ENCODE data around the gene FAM156A.
"Not testable (repeated sequence)": the region's sequence is repeated elsewhere in the genome, so short reads cannot be mapped to it uniquely, and the experiment has no call there.

The FAM156A gene

DNA sequence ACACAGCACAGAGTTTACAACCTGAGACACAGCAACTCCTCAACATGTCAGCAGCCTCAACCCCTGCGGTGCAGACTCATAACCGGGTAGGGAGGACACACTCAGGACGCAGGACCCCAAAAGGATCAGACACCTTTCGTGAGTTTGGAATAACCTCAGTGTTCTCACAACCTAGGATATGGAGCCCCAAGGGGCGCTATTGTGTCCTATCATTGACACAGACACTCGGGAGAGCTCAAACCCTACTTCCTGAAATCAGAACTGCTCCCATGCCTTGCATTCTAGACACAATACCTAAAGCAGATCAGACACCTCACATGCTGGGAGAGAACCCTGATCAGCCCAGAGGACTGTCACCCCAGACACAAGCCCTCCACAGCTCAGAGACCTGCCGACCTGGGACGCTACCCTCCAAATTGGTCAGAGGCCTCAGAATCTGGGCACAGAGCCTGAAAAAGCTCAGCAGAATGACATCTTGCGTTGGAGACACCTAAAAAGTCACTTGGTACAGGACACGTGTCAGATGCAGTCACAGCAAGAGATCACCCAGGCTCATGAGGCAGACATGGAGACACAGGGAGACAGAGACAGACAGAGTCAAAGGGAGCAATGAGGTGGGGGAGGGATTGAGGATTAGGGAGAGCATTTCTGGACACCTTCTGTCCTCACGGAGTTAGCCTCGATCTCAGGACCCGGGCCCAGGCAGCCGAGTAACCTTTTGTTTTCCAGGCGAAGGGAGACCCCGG is 8.8 kb upstream of the FAM156A start:
- DNase-seq: not testable (repeated sequence)

DNA sequence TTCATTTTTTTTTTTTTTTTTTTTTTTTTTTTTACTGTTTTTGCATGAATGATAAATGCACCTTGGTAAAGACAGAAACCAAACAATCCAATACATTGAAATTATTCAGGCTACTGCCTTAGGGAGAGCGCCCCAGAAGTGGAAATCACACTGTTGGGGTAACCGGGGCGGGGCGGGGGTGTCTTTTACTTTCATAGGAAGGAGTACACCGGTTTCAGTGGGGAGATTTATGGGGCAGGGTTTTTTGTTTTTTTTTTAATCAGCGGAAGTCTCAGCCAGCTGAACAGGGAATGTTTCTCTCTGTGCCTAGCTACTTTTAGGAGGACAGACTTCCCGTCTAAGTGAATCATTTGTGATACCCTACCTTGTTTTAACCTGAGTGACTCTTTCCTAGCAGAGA is 643 bp upstream of the FAM156A start:
- not testable (repeated sequence) for DNase-seq

DNA sequence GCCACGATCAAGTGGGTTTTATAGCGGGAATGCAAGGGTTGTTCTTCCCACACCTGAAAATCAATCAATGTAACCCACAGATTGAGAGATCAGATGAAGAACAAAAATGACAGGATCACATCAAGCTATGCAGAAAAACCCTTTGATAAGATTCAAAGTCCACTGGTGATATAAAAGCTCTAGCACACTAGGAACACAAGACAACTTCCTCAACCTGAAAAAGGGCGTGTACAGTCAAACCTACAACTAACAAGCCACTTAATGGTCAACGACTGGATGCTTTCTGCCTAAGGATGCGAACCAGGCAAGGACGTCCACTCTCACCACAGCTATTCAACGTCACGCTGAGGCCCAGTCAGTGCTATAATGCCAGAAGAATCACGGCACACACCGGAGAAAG is 8.4 kb downstream of the FAM156A start:
- not testable (repeated sequence) for DNase-seq

DNA sequence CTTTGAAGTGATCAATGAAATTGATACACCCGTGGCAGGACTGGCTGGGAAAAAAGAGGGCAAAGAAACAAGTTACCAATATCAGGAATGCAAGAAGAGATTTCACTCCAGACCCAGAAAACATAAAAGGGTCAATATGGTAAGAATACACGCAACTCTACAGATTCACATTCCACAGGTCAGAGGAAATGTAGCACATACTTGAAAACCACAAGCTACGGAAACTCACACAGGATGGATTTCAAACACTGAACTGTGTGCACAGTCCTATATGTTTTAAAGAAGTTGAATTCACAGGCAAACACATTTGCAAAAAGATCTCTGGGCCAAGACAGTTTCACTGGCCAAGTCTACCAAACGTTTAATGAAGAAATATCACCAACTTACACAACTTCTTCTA is 9.0 kb downstream of the FAM156A start:
- not testable (repeated sequence) for DNase-seq

DNA sequence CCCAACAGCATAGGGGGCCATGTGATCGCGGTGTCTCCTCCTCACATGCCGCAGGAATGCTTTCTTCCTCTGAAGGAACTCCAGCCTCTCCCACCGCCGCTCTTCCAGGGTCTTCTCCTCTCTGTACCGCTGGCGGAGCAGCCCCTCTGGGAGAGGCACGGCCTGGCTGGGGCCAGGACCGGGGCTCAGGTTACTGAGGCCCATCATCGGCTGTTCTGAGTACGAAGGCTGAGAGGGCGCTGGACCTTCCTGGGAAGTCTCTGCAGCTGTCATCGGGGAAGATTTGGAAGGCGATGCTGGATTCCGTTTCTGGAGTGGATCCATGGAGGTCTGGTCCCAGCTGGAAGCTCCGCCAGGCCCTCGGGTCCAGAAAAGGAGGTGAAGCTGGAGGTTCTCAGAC is 10.1 kb downstream of the FAM156A start:
- DNase-seq: not testable (repeated sequence)

DNA sequence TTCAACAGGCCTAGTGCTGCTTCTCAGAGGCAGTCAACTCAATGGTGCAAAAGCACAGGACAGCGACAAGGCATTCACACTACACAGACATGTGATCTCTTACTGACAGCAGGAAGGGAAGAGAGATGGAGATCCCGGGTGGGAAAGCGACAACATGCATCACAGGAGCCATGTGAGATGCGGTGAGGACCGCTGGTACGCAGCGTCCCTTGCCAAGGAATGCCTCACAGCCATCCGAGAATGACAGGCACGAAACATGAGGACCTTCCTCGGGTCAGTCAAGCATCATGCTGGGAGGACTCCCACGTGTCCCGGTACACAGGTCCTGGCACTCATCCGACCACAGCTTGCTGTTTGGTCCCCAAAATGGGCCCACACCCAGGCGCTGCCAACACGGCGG is 10.8 kb downstream of the FAM156A start:
- DNase-seq: not testable (repeated sequence)

DNA sequence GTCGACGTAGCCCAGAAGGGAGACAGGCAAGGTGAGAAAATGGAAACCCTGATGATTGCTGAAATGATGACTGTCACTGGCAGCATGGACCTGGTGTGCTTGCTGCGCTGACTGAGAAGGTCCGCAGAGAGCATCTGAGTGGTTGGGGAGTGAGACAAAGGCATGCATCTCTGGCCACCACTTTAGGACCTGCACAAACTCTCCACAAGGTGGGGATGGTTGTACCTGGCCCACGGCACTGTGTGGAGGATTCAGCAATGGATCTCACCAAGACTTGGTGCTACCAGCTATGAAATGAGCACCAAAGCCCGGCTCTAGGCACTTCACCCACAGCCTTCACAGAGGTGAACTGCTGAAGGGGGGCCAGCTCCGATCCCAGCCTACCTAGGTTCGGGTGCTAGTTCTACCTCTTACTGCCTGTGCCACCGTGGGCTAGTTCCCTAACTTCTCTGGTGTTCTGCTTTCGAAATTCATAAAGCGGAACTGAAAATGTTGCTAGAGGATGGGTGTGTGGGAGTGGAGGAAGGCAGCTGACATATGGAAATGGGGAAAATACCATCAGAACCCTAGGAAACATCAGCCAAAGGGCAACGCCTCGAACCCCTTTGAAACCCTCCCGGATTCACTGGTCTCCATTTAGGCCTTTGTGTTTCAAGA is 12.4 kb downstream of the FAM156A start:
- DNase-seq: not testable (repeated sequence)

DNA sequence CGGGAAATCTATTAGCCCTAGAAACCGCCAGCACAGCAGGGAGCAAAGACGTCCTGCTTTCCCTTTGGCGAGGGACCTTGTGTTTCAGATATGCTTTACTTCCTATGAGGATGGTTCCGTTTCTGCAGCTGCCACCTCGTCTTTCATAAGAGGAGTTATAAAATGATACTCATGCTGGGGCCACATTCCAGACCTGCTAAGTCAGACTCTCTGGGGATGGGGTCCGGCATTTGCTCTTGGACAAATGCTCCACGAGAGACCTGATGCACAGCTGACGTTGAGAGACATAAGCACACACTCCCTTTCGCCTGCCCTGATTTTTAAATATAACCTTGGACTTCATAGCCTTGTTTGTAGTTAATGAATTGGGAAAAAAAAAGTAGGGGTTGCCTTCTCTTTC is 16.6 kb downstream of the FAM156A start:
- not testable (repeated sequence) for DNase-seq

DNA sequence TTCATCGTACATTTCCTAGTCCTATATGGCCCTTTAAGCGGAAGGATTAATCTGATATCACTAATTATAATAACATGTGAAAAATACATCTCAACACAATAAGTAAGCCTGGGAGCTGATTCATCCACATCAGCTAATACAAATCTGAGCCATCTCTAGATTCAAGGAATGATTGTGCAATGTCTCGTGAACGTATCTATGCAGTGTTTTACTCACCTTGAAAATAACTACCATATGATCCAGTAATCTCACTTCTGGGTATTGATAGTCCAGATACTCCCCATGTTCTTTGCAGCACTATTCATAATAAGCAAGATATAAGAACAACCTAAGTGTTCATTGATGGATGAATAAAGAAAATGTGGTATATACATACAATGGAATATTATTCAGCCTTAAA is 17.6 kb downstream of the FAM156A start:
- DNase-seq: not testable (repeated sequence)

DNA sequence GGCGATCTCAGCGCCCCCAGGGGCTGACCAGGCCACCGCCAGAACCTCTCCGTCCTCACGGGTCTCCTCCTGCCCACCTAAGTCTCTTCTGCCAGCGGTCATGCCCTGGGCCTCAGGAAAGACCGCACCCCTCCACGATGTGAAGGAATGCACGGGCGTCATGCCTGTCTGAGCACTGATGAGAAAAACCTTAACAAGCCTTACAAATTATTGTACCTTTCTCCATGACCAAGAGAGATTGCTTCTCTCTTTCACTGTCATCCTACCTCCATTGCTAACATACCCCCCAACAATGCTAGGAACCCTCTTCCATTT is 22.9 kb downstream of the FAM156A start:
- DNase-seq: peak in 1 of 2 donors; percentile 5

DNA sequence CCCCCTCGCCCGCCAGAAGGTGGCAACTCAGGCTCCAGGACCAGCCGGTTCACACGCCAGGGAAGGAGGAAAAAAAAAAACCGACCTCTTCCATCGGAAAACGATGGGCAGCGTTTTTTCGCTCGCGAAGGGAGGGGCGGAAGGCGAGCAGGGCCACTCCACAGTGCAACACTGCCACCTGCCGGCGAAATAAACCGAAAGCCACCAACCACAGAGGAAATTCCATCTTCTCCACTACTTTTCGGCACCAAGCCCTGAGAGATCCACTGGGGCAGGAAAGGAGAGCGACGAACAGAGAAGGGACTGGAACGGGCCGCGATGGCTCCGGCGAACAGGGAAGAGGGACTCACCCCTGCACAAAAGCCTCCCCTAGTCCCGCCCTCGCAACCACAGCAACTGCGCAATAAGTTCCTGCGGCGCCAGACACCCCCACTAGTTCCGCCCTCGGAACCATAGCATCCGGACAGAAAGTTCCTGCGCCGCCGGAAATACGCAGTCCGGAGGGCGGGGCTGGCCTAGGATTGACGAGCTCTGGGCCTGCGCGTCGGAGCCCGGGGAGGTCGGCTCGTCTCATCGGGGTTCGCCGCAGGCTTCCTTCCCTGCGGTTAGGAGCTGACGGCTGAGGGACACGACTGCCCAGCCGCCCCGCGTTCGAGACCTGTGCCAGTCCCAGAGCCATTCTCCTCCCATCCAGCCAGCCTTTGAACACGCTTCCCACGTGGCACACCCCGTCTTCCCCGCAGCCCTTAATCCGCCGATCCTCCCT is 23.4 kb downstream of the FAM156A start:
- peak; percentile 92 to 98 for DNase-seq

DNA sequence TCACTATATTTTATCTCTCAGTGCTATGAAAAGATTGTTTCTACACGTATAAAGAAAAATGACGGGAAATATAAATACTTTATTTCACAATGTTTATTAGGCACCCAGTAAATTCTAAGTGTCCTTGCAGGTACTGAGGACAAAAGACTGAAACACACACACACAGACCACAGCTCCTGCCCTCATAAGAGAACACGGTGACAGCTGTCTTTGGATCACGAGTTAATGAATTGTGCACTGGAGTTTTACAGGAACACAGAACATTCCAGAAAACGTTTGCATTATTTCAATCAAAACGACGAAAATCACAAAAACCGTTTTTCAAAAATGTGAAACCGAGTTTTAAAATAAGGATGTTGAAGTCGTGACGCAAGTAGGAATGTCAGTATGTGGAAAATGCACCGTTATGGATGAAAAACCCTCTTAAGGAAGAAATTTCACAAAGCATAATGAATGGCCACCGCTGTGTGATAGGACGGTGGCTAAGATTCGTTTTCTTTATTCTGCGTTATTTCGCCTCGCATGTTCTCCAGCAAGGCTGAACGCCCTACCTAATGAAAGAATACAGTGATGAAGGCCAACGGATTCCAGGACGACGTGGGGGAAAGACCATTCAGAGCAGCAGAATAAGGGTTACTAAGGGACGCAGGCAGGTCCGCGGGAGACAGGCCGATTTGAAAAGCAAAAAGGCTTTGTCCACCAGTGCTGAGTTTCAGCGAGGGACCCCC is 24.2 kb downstream of the FAM156A start:
- no peak for DNase-seq

DNA sequence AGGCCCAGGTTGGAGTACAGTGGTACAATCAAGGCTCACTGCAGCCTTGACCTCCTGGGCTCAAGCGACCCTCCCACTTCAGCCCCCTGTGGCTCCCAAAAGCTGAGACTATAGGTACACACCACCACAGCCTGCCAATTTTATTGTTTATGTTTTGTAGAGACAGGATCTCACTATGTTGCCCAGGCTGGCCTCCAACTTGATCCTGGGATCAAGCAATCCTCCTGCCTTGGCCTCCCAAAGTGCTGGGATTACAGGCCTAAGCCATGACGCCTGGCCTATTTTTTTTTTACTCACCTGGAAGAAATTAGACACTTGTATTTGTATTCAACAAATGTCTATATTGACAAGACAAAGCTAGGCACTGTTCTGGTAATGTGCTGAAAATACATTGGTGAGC is 25.1 kb downstream of the FAM156A start:
- no peak for DNase-seq

DNA sequence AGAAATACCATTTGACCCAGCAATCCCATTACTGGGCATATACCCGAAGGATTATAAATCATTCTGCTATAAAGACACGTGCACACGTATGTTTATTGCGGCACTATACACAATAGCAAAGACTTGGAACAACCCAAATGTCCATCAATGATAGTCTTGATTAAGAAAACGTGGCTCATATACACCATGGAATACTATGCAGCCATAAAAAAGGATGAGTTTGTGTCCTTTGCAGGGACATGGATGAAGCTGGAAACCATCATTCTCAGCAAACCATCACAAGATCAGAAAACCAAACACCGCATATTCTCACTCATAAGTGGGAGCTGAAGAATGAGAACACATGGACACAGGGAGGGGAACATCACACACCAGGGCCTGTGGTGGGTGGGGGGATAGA is 28.1 kb downstream of the FAM156A start:
- DNase-seq: not testable (repeated sequence)

DNA sequence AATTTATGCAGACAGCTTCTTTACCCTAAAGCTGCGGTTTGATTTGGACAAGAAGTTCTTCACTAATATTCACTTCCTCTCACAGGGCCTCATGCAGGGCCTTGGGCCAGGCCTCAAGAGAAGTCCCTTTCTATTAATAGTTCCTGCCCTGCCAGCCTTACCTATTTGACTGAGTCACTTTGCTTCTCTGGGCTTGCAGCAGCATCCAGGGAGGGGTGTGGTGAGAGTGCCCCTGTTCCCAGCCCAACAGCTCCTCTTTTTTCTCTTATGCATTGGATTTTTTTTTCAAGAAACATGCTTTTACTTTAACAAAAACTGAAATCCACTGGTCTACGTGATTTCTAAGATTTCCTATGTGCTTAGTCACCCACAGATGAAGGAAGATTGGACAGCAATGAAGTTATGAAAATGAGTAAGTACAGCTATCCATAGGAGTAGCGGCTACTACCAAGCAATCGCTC is 34.5 kb downstream of the FAM156A start:
- DNase-seq: peak in 1 of 2 donors; percentile 22

DNA sequence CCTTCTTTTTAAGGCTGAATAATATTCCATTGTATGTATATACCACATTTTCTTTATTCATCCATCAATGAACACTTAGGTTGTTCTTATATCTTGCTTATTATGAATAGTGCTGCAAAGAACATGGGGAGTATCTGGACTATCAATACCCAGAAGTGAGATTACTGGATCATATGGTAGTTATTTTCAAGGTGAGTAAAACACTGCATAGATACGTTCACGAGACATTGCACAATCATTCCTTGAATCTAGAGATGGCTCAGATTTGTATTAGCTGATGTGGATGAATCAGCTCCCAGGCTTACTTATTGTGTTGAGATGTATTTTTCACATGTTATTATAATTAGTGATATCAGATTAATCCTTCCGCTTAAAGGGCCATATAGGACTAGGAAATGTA is 43.6 kb downstream of the FAM156A start:
- not testable (repeated sequence) for DNase-seq

DNA sequence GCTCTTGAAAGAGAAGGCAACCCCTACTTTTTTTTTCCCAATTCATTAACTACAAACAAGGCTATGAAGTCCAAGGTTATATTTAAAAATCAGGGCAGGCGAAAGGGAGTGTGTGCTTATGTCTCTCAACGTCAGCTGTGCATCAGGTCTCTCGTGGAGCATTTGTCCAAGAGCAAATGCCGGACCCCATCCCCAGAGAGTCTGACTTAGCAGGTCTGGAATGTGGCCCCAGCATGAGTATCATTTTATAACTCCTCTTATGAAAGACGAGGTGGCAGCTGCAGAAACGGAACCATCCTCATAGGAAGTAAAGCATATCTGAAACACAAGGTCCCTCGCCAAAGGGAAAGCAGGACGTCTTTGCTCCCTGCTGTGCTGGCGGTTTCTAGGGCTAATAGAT is 44.6 kb downstream of the FAM156A start:
- DNase-seq: not testable (repeated sequence)

DNA sequence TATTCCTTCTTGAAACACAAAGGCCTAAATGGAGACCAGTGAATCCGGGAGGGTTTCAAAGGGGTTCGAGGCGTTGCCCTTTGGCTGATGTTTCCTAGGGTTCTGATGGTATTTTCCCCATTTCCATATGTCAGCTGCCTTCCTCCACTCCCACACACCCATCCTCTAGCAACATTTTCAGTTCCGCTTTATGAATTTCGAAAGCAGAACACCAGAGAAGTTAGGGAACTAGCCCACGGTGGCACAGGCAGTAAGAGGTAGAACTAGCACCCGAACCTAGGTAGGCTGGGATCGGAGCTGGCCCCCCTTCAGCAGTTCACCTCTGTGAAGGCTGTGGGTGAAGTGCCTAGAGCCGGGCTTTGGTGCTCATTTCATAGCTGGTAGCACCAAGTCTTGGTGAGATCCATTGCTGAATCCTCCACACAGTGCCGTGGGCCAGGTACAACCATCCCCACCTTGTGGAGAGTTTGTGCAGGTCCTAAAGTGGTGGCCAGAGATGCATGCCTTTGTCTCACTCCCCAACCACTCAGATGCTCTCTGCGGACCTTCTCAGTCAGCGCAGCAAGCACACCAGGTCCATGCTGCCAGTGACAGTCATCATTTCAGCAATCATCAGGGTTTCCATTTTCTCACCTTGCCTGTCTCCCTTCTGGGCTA is 48.9 kb downstream of the FAM156A start:
- DNase-seq: not testable (repeated sequence)

DNA sequence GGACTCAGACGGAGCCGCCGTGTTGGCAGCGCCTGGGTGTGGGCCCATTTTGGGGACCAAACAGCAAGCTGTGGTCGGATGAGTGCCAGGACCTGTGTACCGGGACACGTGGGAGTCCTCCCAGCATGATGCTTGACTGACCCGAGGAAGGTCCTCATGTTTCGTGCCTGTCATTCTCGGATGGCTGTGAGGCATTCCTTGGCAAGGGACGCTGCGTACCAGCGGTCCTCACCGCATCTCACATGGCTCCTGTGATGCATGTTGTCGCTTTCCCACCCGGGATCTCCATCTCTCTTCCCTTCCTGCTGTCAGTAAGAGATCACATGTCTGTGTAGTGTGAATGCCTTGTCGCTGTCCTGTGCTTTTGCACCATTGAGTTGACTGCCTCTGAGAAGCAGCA is 50.4 kb downstream of the FAM156A start:
- not testable (repeated sequence) for DNase-seq

DNA sequence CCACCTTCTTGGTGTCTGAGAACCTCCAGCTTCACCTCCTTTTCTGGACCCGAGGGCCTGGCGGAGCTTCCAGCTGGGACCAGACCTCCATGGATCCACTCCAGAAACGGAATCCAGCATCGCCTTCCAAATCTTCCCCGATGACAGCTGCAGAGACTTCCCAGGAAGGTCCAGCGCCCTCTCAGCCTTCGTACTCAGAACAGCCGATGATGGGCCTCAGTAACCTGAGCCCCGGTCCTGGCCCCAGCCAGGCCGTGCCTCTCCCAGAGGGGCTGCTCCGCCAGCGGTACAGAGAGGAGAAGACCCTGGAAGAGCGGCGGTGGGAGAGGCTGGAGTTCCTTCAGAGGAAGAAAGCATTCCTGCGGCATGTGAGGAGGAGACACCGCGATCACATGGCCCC is 51.2 kb downstream of the FAM156A start:
- DNase-seq: not testable (repeated sequence)

DNA sequence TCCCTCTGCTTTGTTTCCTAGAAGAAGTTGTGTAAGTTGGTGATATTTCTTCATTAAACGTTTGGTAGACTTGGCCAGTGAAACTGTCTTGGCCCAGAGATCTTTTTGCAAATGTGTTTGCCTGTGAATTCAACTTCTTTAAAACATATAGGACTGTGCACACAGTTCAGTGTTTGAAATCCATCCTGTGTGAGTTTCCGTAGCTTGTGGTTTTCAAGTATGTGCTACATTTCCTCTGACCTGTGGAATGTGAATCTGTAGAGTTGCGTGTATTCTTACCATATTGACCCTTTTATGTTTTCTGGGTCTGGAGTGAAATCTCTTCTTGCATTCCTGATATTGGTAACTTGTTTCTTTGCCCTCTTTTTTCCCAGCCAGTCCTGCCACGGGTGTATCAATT is 52.2 kb downstream of the FAM156A start:
- not testable (repeated sequence) for DNase-seq

DNA sequence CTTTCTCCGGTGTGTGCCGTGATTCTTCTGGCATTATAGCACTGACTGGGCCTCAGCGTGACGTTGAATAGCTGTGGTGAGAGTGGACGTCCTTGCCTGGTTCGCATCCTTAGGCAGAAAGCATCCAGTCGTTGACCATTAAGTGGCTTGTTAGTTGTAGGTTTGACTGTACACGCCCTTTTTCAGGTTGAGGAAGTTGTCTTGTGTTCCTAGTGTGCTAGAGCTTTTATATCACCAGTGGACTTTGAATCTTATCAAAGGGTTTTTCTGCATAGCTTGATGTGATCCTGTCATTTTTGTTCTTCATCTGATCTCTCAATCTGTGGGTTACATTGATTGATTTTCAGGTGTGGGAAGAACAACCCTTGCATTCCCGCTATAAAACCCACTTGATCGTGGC is 52.8 kb downstream of the FAM156A start:
- not testable (repeated sequence) for DNase-seq

Measured in CD4-positive, alpha-beta T cell treated with Interleukin-1 beta for 1 hour (primary cell).